Measurements from ENCODE around the gene CANX. TPM values are rescaled to one million over a fixed set of nuclear protein-coding genes. Genes with fewer than 3 reads are reported as not detected.

The CANX gene
- total RNA-seq, 1 experiment from 2014 or later, result 766 TPM

DNA sequence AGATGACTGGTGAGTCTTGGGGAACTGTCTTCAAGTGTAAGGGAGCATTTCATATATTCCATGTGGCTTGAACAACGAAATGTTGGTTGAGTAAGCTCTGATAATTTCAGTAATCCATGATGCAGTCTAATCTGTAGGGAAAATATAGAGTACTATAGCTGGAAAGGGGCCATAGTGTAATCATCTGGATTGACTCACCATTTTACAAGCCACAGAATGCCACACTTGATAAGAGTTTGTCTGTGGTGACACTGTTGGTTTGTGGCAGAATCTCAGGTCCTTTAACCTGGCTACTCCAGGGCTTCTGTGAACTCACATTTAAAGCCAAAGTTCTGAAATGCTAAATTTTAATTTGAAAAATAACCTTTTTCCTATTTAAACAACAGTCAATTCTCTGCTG lies 17.5 kb downstream of the CANX start:
- H3K9me2 ChIP-seq (ENCODE audit: insufficient read depth), result no peaks in the 10 kb centered on the region
- H3K27me3 ChIP-seq (ENCODE audit: insufficient read depth, low read length), result no peaks in the 10 kb centered on the region
- H3K79me2 ChIP-seq (ENCODE audit: insufficient read depth, low read length), result peaks cover 86% of the 10 kb centered on the region
- no peak for TF ChIP-seq EGR1 (IDR thresholded peaks at IDR 0.05; ENCODE audit: low read depth)
- H2AFZ ChIP-seq (ENCODE audit: low read depth, low read length, poor library complexity, severe bottlenecking), result no peak overlapping the region
- H3K4me1 ChIP-seq (ENCODE audit: control insufficient read depth in 1 of 2, insufficient read depth in 2 of 2, low read length in 2 of 2), result no peaks in the 10 kb centered on the region
- no peak overlapping the region for H3K4me2 ChIP-seq (ENCODE audit: low read length)
- peaks cover 13% of the 10 kb centered on the region; the same call in 1 of the 2 replicates for H4K20me1 ChIP-seq (ENCODE audit: insufficient read depth)
- no peak overlapping the region for H3K27ac ChIP-seq (ENCODE audit: low read depth, low read length)
- H3K4me3 ChIP-seq (replicated peaks in 1 of 2; ENCODE audit: low read depth in 1 of 2, low read length in 2 of 2), result no peak overlapping the region
- H3K9ac ChIP-seq (ENCODE audit: low read length), result no peak overlapping the region
- POLR2A ChIA-PET, result no interaction called here
- DNase-seq (ENCODE audit: low read depth, low spot score), result no peak
- RAD21 ChIA-PET (ENCODE audit: low non-redundant PET in 1 of 2, low total read pairs in 2 of 2, uncharacterized antibody in 2 of 2, unreplicated experiment in 2 of 2), result no interaction called here
- H3K36me3 ChIP-seq (ENCODE audit: control insufficient read depth in 1 of 2, insufficient read depth in 2 of 2, low read length in 2 of 2), result peaks cover 60 to 71% of the 10 kb centered on the region in 2 experiments
- CTCF ChIA-PET, result no interaction called here
- intact Hi-C loops (cut with micrococcal nuclease), result no loop called here
- ATAC-seq, result no peak
- no peaks in the 10 kb centered on the region for H3K9me3 ChIP-seq (ENCODE audit: control insufficient read depth in 1 of 2, insufficient read depth in 1 of 2, low read depth in 1 of 2, low read length in 2 of 2)
- no TSS peak for BruUV-seq (replicated peaks)

DNA sequence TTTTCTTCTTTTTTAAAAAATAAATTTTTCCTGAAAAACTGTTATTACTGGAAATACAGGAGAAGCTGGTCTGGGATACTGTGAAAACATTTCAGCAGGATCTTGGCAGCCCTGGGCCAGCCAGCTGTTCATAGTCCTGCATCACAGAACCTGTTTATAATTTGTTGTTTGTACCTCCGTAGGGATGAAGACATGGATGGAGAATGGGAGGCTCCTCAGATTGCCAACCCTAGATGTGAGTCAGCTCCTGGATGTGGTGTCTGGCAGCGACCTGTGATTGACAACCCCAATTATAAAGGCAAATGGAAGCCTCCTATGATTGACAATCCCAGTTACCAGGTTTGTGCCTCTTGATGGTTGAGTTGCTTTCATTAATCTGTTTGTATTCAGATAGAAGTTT lies 21.5 kb downstream of the CANX start:
- intact Hi-C loops (cut with micrococcal nuclease), result no loop called here
- CTCF ChIA-PET, result no interaction called here
- Histone ChIP-seq H3K4me3 (replicated peaks in 1 of 2; ENCODE audit: low read depth in 1 of 2, low read length in 2 of 2) (no peak overlapping the region), H3K27me3 (ENCODE audit: insufficient read depth, low read length) (no peaks in the 10 kb centered on the region), H2AFZ (ENCODE audit: low read depth, low read length, poor library complexity, severe bottlenecking) (no peak overlapping the region), H3K9me2 (ENCODE audit: insufficient read depth) (no peaks in the 10 kb centered on the region), H4K20me1 (ENCODE audit: insufficient read depth) (peaks cover 13% of the 10 kb centered on the region; the same call in 1 of the 2 replicates), H3K36me3 (ENCODE audit: control insufficient read depth in 1 of 2, insufficient read depth in 2 of 2, low read length in 2 of 2) (peaks cover 76 to 88% of the 10 kb centered on the region in 2 experiments), H3K9me3 (ENCODE audit: control insufficient read depth in 1 of 2, insufficient read depth in 1 of 2, low read depth in 1 of 2, low read length in 2 of 2) (no peaks in the 10 kb centered on the region), H3K9ac (ENCODE audit: low read length) (no peak overlapping the region), H3K79me2 (ENCODE audit: insufficient read depth, low read length) (peaks cover 96% of the 10 kb centered on the region), H3K4me1 (ENCODE audit: control insufficient read depth in 1 of 2, insufficient read depth in 2 of 2, low read length in 2 of 2) (no peaks in the 10 kb centered on the region), H3K27ac (ENCODE audit: low read depth, low read length) (no peak overlapping the region), H3K4me2 (ENCODE audit: low read length) (no peak overlapping the region)
- BruUV-seq (replicated peaks), result no TSS peak
- RAD21 ChIA-PET (ENCODE audit: low non-redundant PET in 1 of 2, low total read pairs in 2 of 2, uncharacterized antibody in 2 of 2, unreplicated experiment in 2 of 2), result no interaction called here
- POLR2A ChIA-PET, result no interaction called here
- TF ChIP-seq, protein P1, sequence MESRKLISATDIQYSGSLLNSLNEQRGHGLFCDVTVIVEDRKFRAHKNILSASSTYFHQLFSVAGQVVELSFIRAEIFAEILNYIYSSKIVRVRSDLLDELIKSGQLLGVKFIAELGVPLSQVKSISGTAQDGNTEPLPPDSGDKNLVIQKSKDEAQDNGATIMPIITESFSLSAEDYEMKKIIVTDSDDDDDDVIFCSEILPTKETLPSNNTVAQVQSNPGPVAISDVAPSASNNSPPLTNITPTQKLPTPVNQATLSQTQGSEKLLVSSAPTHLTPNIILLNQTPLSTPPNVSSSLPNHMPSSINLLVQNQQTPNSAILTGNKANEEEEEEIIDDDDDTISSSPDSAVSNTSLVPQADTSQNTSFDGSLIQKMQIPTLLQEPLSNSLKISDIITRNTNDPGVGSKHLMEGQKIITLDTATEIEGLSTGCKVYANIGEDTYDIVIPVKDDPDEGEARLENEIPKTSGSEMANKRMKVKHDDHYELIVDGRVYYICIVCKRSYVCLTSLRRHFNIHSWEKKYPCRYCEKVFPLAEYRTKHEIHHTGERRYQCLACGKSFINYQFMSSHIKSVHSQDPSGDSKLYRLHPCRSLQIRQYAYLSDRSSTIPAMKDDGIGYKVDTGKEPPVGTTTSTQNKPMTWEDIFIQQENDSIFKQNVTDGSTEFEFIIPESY (IDR thresholded peaks at IDR 0.05; ENCODE audit: extremely low read depth, insufficient replicate concordance, low read length), result no peak
- no peak for TF ChIP-seq ZFX (IDR thresholded peaks at IDR 0.05)
- no peak for TF ChIP-seq YY1 (IDR thresholded peaks at IDR 0.05; ENCODE audit: extremely low read depth, insufficient replicate concordance, low read depth, low read length)
- TF ChIP-seq POLR2A (IDR thresholded peaks at IDR 0.05; ENCODE audit: borderline replicate concordance, extremely low read depth, insufficient read depth, insufficient read length), result no peak
- TF ChIP-seq, protein P2, sequence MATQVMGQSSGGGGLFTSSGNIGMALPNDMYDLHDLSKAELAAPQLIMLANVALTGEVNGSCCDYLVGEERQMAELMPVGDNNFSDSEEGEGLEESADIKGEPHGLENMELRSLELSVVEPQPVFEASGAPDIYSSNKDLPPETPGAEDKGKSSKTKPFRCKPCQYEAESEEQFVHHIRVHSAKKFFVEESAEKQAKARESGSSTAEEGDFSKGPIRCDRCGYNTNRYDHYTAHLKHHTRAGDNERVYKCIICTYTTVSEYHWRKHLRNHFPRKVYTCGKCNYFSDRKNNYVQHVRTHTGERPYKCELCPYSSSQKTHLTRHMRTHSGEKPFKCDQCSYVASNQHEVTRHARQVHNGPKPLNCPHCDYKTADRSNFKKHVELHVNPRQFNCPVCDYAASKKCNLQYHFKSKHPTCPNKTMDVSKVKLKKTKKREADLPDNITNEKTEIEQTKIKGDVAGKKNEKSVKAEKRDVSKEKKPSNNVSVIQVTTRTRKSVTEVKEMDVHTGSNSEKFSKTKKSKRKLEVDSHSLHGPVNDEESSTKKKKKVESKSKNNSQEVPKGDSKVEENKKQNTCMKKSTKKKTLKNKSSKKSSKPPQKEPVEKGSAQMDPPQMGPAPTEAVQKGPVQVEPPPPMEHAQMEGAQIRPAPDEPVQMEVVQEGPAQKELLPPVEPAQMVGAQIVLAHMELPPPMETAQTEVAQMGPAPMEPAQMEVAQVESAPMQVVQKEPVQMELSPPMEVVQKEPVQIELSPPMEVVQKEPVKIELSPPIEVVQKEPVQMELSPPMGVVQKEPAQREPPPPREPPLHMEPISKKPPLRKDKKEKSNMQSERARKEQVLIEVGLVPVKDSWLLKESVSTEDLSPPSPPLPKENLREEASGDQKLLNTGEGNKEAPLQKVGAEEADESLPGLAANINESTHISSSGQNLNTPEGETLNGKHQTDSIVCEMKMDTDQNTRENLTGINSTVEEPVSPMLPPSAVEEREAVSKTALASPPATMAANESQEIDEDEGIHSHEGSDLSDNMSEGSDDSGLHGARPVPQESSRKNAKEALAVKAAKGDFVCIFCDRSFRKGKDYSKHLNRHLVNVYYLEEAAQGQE (IDR thresholded peaks at IDR 0.05; ENCODE audit: low read depth), result no peak
- no peak for TF ChIP-seq JUND (IDR thresholded peaks at IDR 0.05)
- TF ChIP-seq SP1 (IDR thresholded peaks at IDR 0.05; ENCODE audit: low read depth), result no peak
- TF ChIP-seq ELF1 (IDR thresholded peaks at IDR 0.05; ENCODE audit: borderline replicate concordance, low read depth), result no peak
- TF ChIP-seq FOSL1 (IDR thresholded peaks at IDR 0.05; ENCODE audit: low read depth), result no peak
- TF ChIP-seq, protein P3, sequence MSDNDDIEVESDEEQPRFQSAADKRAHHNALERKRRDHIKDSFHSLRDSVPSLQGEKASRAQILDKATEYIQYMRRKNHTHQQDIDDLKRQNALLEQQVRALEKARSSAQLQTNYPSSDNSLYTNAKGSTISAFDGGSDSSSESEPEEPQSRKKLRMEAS (IDR thresholded peaks at IDR 0.05), result no peak
- TF ChIP-seq ZNF274 (IDR thresholded peaks at IDR 0.05; ENCODE audit: low read depth, low read length), result no peak
- TF ChIP-seq CEBPB (IDR thresholded peaks at IDR 0.05; ENCODE audit: low read depth), result no peak
- no peak for TF ChIP-seq RAD21 (IDR thresholded peaks at IDR 0.05; ENCODE audit: low read depth)
- ATAC-seq, result no peak
- no peak for DNase-seq (ENCODE audit: low read depth, low spot score)

Data from HCT116 (cell line).